Measurements from ENCODE around the gene GNPDA1. TPM values are rescaled to one million over a fixed set of nuclear protein-coding genes. Genes with fewer than 3 reads are reported as not detected.

Gene GNPDA1
- polyA plus RNA-seq, 1 experiment, result 26.3 TPM

DNA sequence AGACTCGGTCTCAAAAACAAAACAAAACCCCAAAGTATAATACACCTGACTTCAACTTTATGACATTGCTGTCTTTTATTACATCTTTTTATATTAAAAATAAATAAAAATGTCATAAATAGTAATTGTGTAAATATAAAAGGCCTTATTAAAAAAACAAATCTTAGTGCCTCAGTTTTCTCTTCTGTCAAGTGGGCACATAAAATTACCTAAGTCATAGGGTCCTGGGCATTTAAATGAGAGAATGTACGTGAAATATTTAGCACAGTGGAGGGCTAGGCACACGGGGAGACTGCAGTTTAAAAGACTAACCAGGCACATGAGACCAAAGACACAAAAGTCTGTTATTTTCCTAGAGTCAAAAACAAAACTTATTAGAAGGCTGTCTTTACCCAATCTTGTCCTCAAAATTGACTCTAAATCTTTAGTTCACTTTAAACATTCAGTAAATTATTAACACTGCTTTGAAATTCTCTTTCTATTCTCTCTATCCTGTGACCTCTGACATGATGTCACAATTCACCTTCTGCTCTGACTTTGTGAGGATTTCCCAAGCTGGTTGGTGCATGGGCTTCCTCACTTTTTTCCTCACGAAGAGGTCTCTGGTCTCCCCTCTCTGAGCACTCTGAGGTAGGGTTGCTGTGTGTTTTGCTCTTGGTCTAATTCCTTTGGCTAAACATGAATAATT is 46.4 kb downstream of the GNPDA1 start:
- no peak for TF ChIP-seq CTCF (IDR thresholded peaks at IDR 0.05; ENCODE audit: low read depth, low read length)
- POLR2A ChIA-PET, result no interaction called here
- no peak for DNase-seq (ENCODE audit: low read depth, low spot score)
- no peak overlapping the region for H3K4me3 ChIP-seq (ENCODE audit: low read depth, low read length)
- no peaks in the 10 kb centered on the region for H3K27me3 ChIP-seq (ENCODE audit: control insufficient read depth, insufficient read depth, low read length)
- no peak overlapping the region for H3K27ac ChIP-seq (ENCODE audit: low read depth, low read length)
- CTCF ChIA-PET, result interaction anchor here (0.7 kb wide), 1 partner anchor 16 kb away, joined by 3 read pairs; no protein-coding TSS in a partner anchor
- no peaks in the 10 kb centered on the region; the same call in 1 of the 2 replicates for H3K9me3 ChIP-seq (ENCODE audit: control insufficient read depth, insufficient read depth, low read length)

DNA sequence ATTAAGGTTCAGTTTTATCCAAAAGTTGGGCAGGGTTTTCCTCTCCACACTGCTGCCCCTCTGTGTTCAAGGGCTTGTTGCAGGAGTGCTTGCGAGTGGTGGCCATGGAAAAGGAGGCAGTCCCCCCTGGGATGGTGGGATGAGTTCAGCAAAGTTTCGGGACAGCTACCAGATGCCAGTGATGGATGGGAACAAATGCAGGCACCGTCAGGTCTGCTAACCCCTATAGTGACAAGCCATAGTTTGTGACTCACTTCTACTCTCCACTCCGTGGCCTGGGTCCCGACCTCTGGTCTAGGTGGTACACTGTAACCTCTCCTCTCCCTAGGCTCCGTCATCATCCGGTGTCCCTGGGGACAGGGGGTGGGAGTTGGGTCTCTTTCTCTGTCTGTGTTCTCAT is 47.8 kb downstream of the GNPDA1 start:
- Histone ChIP-seq H3K27ac (ENCODE audit: low read depth, low read length) (no peak overlapping the region), H3K9me3 (ENCODE audit: control insufficient read depth, insufficient read depth, low read length) (no peaks in the 10 kb centered on the region; the same call in 1 of the 2 replicates), H3K4me3 (ENCODE audit: low read depth, low read length) (no peak overlapping the region), H3K27me3 (ENCODE audit: control insufficient read depth, insufficient read depth, low read length) (no peaks in the 10 kb centered on the region)
- ChIA-PET POLR2A (no interaction called here), CTCF (interaction anchor here (0.6 kb wide), 1 partner anchor 273 kb away, joined by 3 read pairs; no protein-coding TSS in a partner anchor)
- no peak for DNase-seq (ENCODE audit: low read depth, low spot score)
- TF ChIP-seq CTCF (IDR thresholded peaks at IDR 0.05; ENCODE audit: low read depth, low read length), result no peak

DNA sequence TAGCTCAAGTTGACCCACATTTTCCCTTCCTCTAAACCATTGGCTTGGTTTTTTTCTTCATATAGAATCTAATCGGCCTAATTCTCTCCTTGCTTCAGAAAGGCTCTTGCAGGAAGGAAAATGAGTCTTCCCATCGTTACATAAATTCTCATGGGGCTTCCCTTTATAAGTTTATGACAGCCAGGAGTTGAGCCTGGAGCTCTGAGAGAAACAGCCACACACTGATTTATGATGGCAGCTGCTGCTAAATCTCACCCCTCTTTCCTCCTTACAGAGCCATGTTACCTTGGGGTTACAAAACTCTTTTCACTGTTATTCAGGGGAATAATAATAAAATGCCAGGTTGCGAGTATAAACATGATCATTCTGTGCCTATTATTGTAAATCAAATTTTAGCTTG is 49.1 kb downstream of the GNPDA1 start:
- Histone ChIP-seq H3K27me3 (ENCODE audit: control insufficient read depth, insufficient read depth, low read length) (no peaks in the 10 kb centered on the region), H3K27ac (ENCODE audit: low read depth, low read length) (no peak overlapping the region), H3K9me3 (ENCODE audit: control insufficient read depth, insufficient read depth, low read length) (no peaks in the 10 kb centered on the region), H3K4me3 (ENCODE audit: low read depth, low read length) (no peak overlapping the region)
- POLR2A ChIA-PET, result no interaction called here
- TF ChIP-seq CTCF (IDR thresholded peaks at IDR 0.05; ENCODE audit: low read depth, low read length), result no peak
- CTCF ChIA-PET, result interaction anchor here (10.5 kb wide), 1 partner anchor 267 kb away, joined by 422 read pairs; no protein-coding TSS in a partner anchor
- no peak for DNase-seq (ENCODE audit: low read depth, low spot score)

- no peaks in the 10 kb centered on the region for H3K9me3 ChIP-seq (ENCODE audit: control insufficient read depth, insufficient read depth, low read length)
- TF ChIP-seq CTCF (IDR thresholded peaks at IDR 0.05; ENCODE audit: low read depth, low read length), result no peak
- no peak overlapping the region for H3K4me3 ChIP-seq (ENCODE audit: low read depth, low read length)
- DNase-seq (ENCODE audit: low read depth, low spot score), result no peak
- no peaks in the 10 kb centered on the region for H3K27me3 ChIP-seq (ENCODE audit: control insufficient read depth, insufficient read depth, low read length)
- POLR2A ChIA-PET, result interaction anchor here (1.1 to 1.5 kb wide), 3 partner anchors 7 to 38 kb away, joined by 3 to 13 read pairs (median 8); partner anchors contain the start of genes DELE1 and RNF14
- no peak overlapping the region for H3K27ac ChIP-seq (ENCODE audit: low read depth, low read length)
- CTCF ChIA-PET, result interaction anchor here (0.6 to 10.5 kb wide), 47 partner anchors 9 to 610 kb away, joined by 3 to 422 read pairs (median 6); partner anchors contain the start of genes ARAP3, DELE1, HDAC3 and PCDH1
Observed at GRCh38 chr5:141961466-141961865, 51.4 kb downstream of the GNPDA1 start.

Data from AG04450 (cell line).